DMS53 treated with DMSO at 0.1 percent for 48 hours (cell line): ENCODE measurements around the gene PCDHA1.

Experiments used
- DNase-seq: peaks from one replicate; lab custom pipeline; 2025; ENCODE audit not compliant: unreplicated experiment; lab: John Stamatoyannopoulos, UW

Gene PCDHA1

DNA sequence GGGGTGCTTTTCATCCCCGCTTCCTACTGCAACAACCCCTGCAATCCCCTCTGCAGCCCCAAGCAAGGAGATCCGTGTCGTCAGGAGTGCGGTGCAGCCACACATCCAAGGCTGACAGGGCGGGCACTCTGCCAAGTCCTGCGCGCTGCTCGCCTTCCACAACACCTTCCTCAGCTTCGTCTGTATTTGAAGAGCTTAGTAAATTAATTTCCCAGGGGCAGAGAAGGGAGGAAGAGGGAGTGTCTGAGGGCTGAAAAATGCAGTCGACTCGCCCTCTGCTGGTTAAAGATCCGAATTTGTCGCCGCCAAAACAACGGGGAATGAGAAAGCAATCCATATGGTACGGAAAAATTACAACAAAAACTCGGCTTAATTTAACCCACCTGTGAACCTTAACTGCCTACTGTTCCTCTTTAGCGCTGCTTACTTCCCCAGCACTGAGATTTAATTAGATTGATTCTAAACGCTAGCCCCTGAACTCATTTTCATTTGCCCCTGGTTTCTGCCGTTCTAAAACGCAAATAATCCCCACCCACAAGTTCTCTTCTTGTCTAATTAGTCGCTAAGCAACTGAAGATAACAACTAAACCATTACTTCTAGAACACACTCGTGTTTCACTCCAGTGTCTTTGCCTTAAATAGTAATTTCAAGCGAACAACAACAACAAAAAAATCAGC lies 254.3 kb downstream of the PCDHA1 start:
- DNase-seq = peak; percentile 91

GRCh38 chr5:141040771-141041426 lies 255.0 kb downstream of the PCDHA1 start:
- DNase-seq = peak; percentile 96

GRCh38 chr5:141041427-141041785 lies 255.5 kb downstream of the PCDHA1 start:
- no peak for DNase-seq

DNA sequence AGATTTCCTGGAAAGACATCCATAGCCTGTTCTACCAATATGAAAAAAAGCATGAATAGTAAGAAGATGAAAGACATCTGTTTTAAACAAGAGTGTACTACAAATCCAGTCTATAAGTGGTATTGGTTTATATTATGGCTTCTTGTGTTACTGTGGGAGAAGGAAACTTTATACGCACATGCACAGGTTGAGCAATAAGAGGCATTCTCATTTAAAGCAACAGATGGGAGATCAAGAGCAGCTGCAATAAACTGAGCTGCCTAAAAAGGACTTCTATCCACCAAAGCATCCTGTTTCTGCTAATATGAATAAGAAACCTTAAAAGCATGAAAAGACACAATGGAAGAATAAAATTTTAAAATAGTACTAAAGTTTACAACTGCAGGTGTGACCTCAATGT lies 256.6 kb downstream of the PCDHA1 start:
- no peak for DNase-seq

- DNase-seq = peak; percentile 61
Observed at GRCh38 chr5:141050622-141051520, 264.9 kb downstream of the PCDHA1 start, which contains the start of gene PCDHB1. TSS of gene PCDHB1 (plus strand) at chr5:141051374. CDS start at chr5:141051471, 97 bp downstream.

- no peak for DNase-seq
Observed at GRCh38 chr5:141051521-141051866, 265.6 kb downstream of the PCDHA1 start.
